HS-27A (cell line): ENCODE measurements around the gene TLCD3A.
"Not testable (repeated sequence)": the region's sequence is repeated elsewhere in the genome, so short reads cannot be mapped to it uniquely, and the experiment has no call there.

Experiments
- DNase-seq: peaks from one replicate; pipeline ENCODE4 v3.0.0-alpha.2; 2012; ENCODE audit warnings: low read depth, missing footprints

TLCD3A gene

GRCh38 chr17:708132-708531, 24.3 kb upstream of the TLCD3A start:
- DNase-seq: no peak

- DNase-seq: no peak
Observed at GRCh38 chr17:718075-718474, 14.3 kb upstream of the TLCD3A start.

- no peak for DNase-seq
Observed at GRCh38 chr17:720706-721539, 11.5 kb upstream of the TLCD3A start.

DNA sequence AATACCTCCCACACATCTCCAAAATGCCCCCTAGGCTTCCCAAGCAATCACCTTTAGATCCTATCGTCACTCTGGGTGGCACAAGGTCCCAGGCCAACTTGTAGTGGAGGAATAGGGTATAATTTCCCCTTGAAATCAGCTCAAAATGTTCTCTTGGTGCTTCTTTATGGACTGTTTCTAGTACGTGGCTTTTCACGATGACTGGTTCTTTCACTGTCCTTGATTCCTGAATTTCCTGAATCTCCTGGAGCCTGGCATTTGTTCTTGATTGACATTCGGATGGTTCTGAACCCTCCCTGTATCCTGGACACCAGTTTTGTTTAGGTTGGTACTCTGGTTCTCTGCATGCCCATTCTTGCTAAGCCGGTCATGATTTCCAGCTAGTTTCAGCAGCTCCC, 10.9 kb upstream of the TLCD3A start:
- DNase-seq: no peak

DNA sequence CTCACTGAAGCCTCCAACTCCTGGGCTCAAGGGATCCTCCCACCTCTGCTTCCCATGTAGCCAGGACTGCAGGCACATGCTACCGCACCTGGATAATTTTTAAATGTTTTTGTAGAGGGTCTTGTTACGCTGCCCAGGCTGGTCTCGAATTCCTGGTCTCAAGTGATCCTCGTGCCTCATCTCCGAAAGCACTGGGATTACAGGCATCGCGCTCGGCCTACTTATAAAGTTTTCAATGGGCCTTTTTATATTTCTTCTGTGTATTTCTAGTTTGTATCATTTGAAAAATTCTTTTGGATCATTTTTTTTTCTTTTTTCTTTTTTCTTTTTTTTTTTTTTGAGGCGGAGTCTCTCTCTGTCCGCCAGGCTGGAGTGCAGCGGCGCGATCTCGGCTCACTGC, 7.3 kb upstream of the TLCD3A start:
- DNase-seq: no peak

GRCh38 chr17:725746-726145, 6.7 kb upstream of the TLCD3A start:
- no peak for DNase-seq

DNA sequence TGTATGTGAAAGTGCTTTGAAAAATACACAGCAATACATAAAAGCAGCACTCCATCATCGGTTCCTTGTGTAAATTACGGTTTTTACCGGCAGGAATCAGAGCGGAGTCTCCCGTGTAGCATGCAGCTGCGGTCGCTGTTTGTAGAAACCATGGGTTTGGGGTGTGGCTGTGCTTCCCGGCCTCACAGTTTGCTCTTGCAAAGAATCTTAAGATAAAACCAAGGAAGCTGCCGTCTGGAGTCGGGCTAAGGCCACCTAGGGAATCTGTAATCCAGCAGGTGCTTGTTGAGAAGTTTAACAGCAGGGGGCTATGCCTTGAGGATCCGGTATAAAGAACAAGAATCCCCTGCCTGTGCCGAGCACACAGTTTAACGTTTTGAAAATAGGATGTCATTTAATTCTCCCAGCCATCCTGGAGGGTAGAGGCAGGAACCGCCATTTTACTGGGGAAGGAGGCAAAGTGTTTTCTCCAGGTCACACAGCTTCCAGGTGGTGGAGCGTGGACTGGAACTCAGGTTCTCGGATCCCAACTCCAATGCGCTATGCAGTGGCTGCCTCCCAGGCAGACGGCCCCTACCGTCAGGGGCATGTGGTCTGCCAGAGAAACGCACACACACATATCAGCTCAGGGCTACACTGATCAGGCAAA, 6.0 kb upstream of the TLCD3A start:
- no peak for DNase-seq

DNA sequence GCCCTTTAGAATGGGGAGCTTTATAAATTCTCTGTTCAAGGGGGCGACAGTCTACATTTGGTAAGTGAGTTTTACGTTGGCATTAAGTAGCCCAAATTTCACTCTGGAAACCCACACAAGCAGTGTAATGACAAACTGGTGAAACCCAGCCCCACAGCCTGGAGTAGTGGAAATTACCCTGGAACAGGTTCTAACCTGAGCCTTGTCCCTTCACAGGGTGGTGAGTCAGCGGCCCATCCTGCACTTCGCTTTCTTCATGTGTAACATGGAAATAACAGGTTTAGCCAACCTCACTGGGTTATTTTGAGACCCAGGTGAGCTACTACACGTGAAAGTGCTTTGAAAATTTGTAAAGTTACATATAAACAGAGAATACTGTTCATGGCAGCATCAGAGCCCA, 3.5 kb upstream of the TLCD3A start:
- DNase-seq: no peak

DNA sequence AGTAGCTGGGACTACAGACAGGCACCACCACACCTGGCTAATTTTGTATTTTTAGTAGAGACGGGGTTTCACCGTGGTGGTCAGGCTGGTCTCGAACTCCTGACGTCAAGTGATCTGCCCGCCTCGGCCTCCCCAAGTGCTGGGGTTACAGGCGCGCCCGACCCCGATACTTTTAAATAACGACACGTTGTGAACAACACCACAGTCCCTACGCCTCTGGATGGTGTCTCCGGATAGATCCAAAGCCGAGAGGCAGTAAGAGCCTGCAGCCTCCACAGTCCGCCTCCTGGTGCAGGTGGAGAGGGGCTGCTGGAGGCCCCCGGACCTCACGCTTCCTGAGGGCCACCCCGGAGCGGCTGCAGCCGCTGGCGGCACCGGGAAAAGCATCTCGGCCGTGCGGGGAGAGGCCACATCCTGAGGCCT, 741 bp upstream of the TLCD3A start:
- no peak for DNase-seq

- no peak for DNase-seq
Observed at GRCh38 chr17:732902-733720, 715 bp downstream of the TLCD3A start.

- no peak for DNase-seq
Observed at GRCh38 chr17:733743-734142, 1.3 kb downstream of the TLCD3A start.

- DNase-seq: no peak
Observed at GRCh38 chr17:737561-738113, 5.2 kb downstream of the TLCD3A start.

- no peak for DNase-seq
Observed at GRCh38 chr17:740240-741017, 8.0 kb downstream of the TLCD3A start.

DNA sequence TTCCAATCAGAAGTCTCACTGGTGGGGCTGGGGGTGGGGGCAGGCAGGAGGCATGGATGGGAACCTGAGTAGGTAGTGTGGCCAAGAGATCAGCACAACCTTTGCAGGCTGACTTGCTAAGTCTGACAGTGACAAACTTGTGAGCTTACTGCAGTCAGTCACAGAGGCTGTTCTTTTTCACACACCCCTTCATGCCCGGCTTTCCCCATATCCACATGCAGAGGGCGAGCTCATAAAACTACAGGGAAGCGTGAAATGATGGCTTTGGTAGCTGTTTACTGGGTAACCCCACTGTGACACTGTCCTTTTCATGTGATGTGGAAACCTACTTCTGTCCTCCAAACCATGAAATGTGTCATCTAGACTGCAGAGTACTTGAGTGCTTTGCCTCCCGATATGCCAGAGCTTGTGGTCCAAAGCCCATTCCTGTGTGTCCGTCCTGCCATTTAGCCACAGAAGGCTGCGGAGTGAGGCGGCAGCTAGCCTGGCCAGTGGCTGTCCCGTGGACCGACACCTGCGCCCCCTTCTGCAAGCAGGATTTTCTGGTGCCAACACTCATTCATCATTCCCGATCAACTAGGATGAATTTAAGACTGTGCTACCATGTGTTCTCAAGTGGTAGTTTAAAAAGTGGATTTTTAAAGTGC, 9.9 kb downstream of the TLCD3A start:
- no peak for DNase-seq

DNA sequence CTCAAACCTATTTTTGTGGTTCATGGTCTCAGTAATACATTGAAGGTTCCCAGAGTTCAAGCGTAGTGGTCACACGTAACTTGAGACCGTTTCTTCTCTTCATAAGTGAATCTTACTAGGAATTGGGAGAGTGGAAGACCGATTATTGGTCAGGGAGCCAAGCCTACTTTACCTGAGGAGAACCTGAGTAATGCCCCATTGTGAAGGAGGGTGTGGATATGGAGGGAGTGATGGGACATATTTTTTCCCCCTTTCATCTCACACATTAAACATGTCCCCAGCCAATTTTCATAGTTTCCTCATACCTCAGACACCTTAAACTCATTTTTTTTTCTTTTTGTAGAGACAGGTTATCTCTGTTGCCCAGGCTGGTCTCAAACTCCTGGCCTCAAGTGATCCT, 10.7 kb downstream of the TLCD3A start:
- no peak for DNase-seq

GRCh38 chr17:744937-745336, 12.5 kb downstream of the TLCD3A start:
- no peak for DNase-seq

- DNase-seq: no peak
Observed at GRCh38 chr17:745406-745805, 13.0 kb downstream of the TLCD3A start.

GRCh38 chr17:746181-746580, 13.8 kb downstream of the TLCD3A start:
- DNase-seq: no peak

DNA sequence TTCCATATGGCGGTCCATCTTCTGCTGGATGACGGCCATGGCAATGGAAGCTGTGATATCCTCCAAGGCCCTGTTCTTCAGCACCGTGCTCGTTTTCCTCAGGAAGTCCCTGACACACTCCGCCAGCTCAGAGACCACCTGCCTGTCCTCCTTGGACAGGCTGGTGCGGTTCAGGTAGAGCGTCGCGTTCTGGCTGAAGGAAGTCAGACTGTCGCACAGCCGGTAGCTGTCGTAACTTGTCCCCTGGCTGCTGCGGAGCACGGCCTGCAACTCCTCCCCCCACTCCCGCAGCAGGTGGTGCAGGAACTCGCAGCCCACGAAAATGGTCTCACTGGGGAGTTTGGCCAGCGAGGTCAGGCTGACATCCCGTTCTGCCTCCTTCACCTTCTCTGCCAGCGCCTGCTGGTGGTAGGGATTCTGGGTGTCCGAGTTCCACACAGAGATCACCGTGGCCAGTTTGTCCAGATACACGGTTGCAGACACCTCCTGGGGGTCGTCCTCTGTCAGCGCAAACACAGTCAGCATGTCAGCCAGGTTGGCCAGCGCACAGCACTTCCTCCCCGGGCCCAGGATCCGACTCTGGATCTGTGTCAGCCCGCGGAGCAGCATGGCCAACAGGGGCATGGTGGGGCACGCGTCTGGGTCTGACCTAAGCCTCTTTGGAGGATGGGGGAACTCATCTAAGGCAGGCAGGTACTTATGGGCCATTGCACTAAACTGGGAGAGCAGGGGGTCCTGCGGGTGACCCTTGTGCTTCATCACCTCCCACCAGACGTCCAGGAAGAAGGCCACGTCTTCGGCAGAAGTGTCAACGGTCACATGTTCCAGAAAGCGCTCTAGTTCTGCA, 14.6 kb downstream of the TLCD3A start:
- no peak for DNase-seq

GRCh38 chr17:748604-749003, 16.2 kb downstream of the TLCD3A start:
- DNase-seq: not testable (repeated sequence)
